A673 (cell line): ENCODE data around the gene SHROOM3. TPM values are rescaled to one million over a fixed set of nuclear protein-coding genes. Genes with fewer than 3 reads are reported as not detected.

Source experiments
- BruUV-seq: library from RNA; stranded (reverse); fragments of 400-500 nt; replicated peaks from 2 replicates; lab custom pipeline; 2021; lab: Mats Ljungman, UMichigan
- CTCF ChIA-PET: fragments of 300-600 bp; sonication (Branson Sonifier 250); formaldehyde crosslinking; loops from one replicate; lab custom pipeline; 2022; ENCODE audit warnings: antibody characterized with exemption; lab: Charles Lee
- POLR2A ChIA-PET: fragments of 300-600 bp; sonication (Branson Sonifier 250); formaldehyde crosslinking; loops from one replicate; lab custom pipeline; 2022; ENCODE audit warnings: antibody characterized with exemption; ENCODE audit not compliant: low non-redundant PET; lab: Charles Lee
- DNase-seq: peaks from one replicate; pipeline ENCODE4 v3.0.0-alpha.2; 2015; ENCODE audit warnings: low spot score
- H3K27ac ChIP-seq: fragments of 200-600 bp; sonication (generic); 2 replicates; pipeline ENCODE4 v1.5.1; 2016; ENCODE audit warnings: mixed run types, low read depth, mild to moderate bottlenecking, mixed read lengths, antibody characterized with exemption, low read length; ENCODE audit not compliant: poor library complexity, severe bottlenecking
- H3K27me3 ChIP-seq: fragments of 200-600 bp; sonication (generic); replicated peaks from 2 replicates; pipeline ENCODE4 v1.6.1; 2017; ENCODE audit warnings: mixed run types, low read depth, mild to moderate bottlenecking, mixed read lengths, antibody characterized with exemption, low read length; ENCODE audit not compliant: insufficient read depth, poor library complexity
- H3K36me3 ChIP-seq: fragments of 200-600 bp; sonication (generic); 2 replicates; pipeline ENCODE4 v1.6.1; 2016; ENCODE audit warnings: mixed run types, mild to moderate bottlenecking, mixed read lengths, antibody characterized with exemption, low read length; ENCODE audit not compliant: insufficient read depth, poor library complexity, severe bottlenecking
- H3K4me1 ChIP-seq: fragments of 200-600 bp; sonication (generic); 2 replicates; pipeline ENCODE4 v1.6.1; 2017; ENCODE audit warnings: mixed run types, mild to moderate bottlenecking, mixed read lengths, antibody characterized with exemption, low read length; ENCODE audit not compliant: insufficient read depth, poor library complexity, severe bottlenecking
- H3K4me3 ChIP-seq: fragments of 200-600 bp; sonication (generic); 2 replicates; pipeline ENCODE4 v1.5.1; 2016; ENCODE audit warnings: low read depth, mixed run types, mild to moderate bottlenecking, mixed read lengths, low read length; ENCODE audit not compliant: poor library complexity, severe bottlenecking
- H3K9me3 ChIP-seq: fragments of 200-600 bp; sonication (generic); 2 replicates; pipeline ENCODE4 v1.6.1; 2016; ENCODE audit warnings: mixed run types, low read depth, mild to moderate bottlenecking, mixed read lengths, antibody characterized with exemption, low read length; ENCODE audit not compliant: poor library complexity, severe bottlenecking
- EZH2 ChIP-seq: fragments of 200-600 bp; sonication (generic); IDR thresholded peaks from 2 replicates; pipeline ENCODE4 v1.6.1; 2017; ENCODE audit warnings: borderline replicate concordance, low read depth, mild to moderate bottlenecking, mixed read lengths, antibody characterized with exemption, low read length; ENCODE audit not compliant: poor library complexity, severe bottlenecking
- intact Hi-C: fragments of 100-400 bp; cut with micrococcal nuclease; formaldehyde crosslinking; loops from one replicate; pipeline ENCODE4 v1.10.0; 2022; ENCODE audit not compliant: unreplicated experiment
- total RNA-seq: library from RNA; stranded (reverse); gene quantifications from 2 replicates; pipeline ENCODE4 v1.2.3, GENCODE V29; 2021
- TF ChIP-seq, protein P1 (sequence below): fragments of 300-800, 200-600 bp; sonication (generic); conservative IDR thresholded peaks from 2 replicates; pipeline ENCODE4 v1.5.1; 2017; ENCODE audit warnings: low read depth, mild to moderate bottlenecking, antibody characterized with exemption, low read length, moderate library complexity, mixed read lengths

Gene SHROOM3
- total RNA-seq, 1 experiment from 2014 or later: 9.3 TPM

GRCh38 chr4:76486588-76487276 is 51.7 kb downstream of the SHROOM3 start:
- no peaks in the 10 kb centered on the region for H3K4me1 ChIP-seq
- no peaks in the 10 kb centered on the region for H3K27me3 ChIP-seq
- intact Hi-C loops: no loop called here
- no peak overlapping the region for H3K4me3 ChIP-seq
- H3K9me3 ChIP-seq: no peaks in the 10 kb centered on the region
- CTCF ChIA-PET: no interaction called here
- TF ChIP-seq, protein P1, sequence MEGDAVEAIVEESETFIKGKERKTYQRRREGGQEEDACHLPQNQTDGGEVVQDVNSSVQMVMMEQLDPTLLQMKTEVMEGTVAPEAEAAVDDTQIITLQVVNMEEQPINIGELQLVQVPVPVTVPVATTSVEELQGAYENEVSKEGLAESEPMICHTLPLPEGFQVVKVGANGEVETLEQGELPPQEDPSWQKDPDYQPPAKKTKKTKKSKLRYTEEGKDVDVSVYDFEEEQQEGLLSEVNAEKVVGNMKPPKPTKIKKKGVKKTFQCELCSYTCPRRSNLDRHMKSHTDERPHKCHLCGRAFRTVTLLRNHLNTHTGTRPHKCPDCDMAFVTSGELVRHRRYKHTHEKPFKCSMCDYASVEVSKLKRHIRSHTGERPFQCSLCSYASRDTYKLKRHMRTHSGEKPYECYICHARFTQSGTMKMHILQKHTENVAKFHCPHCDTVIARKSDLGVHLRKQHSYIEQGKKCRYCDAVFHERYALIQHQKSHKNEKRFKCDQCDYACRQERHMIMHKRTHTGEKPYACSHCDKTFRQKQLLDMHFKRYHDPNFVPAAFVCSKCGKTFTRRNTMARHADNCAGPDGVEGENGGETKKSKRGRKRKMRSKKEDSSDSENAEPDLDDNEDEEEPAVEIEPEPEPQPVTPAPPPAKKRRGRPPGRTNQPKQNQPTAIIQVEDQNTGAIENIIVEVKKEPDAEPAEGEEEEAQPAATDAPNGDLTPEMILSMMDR: no peak
- no peak for TF ChIP-seq EZH2
- no peak for DNase-seq
- BruUV-seq: no TSS peak
- no peaks in the 10 kb centered on the region for H3K36me3 ChIP-seq
- POLR2A ChIA-PET: no interaction called here
- no peak overlapping the region for H3K27ac ChIP-seq

GRCh38 chr4:76487621-76488020 is 52.6 kb downstream of the SHROOM3 start:
- Histone ChIP-seq H3K4me1 (no peaks in the 10 kb centered on the region), H3K27ac (no peak overlapping the region), H3K27me3 (no peaks in the 10 kb centered on the region), H3K9me3 (no peaks in the 10 kb centered on the region), H3K4me3 (no peak overlapping the region), H3K36me3 (no peaks in the 10 kb centered on the region)
- ChIA-PET CTCF (no interaction called here), POLR2A (no interaction called here)
- TF ChIP-seq EZH2: no peak
- TF ChIP-seq, protein P1: no peak
- no peak for DNase-seq
- intact Hi-C loops: no loop called here
- no TSS peak for BruUV-seq

- BruUV-seq: no TSS peak
- POLR2A ChIA-PET: no interaction called here
- Histone ChIP-seq H3K27ac (no peak overlapping the region), H3K27me3 (no peaks in the 10 kb centered on the region), H3K36me3 (no peaks in the 10 kb centered on the region), H3K4me1 (no peaks in the 10 kb centered on the region), H3K4me3 (no peak overlapping the region), H3K9me3 (no peaks in the 10 kb centered on the region)
- CTCF ChIA-PET: no interaction called here
- intact Hi-C loops: no loop called here
- TF ChIP-seq EZH2: no peak
- TF ChIP-seq, protein P1: no peak
- DNase-seq: no peak
Measured at GRCh38 chr4:76488455-76488854, 53.4 kb downstream of the SHROOM3 start.
